Measurements from ENCODE around the gene VEGFC.

Gene VEGFC

DNA sequence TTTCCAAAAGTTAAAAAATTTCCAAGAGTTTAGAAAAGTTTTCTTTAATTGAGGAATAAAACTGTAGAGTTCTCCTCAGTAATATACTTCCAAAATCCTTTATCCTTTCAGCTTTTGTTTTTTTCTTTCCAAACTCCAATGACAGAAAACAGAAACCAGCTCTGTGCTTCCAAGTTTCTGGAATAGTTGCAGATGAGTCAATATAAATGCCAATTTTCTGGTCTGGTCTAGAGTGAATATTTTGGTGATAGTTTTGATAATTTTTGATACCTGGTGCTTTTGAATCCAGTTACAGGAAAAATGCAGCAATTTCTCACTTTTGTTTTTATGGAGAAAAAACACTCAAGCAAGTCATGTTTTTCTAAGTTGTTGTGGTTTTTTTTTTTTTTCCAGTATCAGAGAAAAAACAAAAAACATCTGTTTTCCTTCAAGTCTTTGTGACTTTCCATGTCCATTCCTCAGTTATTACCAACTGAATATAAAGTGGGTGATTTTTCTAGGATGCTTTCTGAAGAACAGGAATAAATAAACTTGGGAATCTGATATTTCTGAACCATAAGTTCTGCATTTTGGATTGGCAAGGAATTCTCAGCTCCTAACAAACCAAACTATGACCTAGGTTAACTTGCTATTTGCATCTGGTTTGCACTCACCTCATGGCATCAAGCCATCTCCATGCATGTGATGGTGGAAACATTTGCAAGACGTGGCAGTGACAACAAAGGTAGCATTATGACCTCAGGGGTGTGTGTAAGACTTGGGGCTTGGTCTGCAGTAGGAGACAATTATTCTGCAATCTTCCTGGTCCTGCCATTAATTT, 139.1 kb downstream of the VEGFC start:
- no peak for DNase-seq (ENCODE audit: extremely low spot score)
- ChIA-PET CTCF (no interaction called here), POLR2A (no interaction called here)
- TF ChIP-seq, protein P1, sequence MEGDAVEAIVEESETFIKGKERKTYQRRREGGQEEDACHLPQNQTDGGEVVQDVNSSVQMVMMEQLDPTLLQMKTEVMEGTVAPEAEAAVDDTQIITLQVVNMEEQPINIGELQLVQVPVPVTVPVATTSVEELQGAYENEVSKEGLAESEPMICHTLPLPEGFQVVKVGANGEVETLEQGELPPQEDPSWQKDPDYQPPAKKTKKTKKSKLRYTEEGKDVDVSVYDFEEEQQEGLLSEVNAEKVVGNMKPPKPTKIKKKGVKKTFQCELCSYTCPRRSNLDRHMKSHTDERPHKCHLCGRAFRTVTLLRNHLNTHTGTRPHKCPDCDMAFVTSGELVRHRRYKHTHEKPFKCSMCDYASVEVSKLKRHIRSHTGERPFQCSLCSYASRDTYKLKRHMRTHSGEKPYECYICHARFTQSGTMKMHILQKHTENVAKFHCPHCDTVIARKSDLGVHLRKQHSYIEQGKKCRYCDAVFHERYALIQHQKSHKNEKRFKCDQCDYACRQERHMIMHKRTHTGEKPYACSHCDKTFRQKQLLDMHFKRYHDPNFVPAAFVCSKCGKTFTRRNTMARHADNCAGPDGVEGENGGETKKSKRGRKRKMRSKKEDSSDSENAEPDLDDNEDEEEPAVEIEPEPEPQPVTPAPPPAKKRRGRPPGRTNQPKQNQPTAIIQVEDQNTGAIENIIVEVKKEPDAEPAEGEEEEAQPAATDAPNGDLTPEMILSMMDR (IDR thresholded peaks at IDR 0.05; ENCODE audit: control extremely low read depth, extremely low read depth, low read depth, missing control alignments) = no peak

DNA sequence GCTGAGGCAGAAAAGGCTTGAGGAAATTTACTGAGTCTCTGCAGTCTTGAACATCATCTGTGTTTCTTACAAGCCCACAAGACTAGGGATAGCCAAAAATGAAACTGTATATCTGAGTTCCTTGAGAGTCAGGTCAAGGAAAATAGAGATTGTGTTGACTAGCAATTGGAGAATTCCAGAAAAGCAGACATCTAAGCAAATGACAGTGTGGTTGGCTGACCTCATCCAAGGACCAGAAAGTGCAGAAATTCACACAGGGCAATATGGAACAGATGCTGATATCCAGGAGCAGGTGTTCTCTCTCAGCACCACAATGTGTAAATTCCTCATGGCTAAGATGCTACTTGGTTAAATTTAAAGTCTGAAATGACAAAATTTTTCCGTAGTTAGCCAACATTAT, 146.4 kb downstream of the VEGFC start:
- ChIA-PET POLR2A (no interaction called here), CTCF (no interaction called here)
- DNase-seq (ENCODE audit: extremely low spot score) = no peak
- TF ChIP-seq, protein P1 (IDR thresholded peaks at IDR 0.05; ENCODE audit: control extremely low read depth, extremely low read depth, low read depth, missing control alignments) = no peak

- TF ChIP-seq, protein P1 (IDR thresholded peaks at IDR 0.05; ENCODE audit: control extremely low read depth, extremely low read depth, low read depth, missing control alignments) = no peak
- DNase-seq (ENCODE audit: extremely low spot score) = no peak
- POLR2A ChIA-PET = no interaction called here
- CTCF ChIA-PET = no interaction called here
These were observed 147.3 kb downstream of the VEGFC start for GRCh38 chr4:176645246-176645960.

DNA sequence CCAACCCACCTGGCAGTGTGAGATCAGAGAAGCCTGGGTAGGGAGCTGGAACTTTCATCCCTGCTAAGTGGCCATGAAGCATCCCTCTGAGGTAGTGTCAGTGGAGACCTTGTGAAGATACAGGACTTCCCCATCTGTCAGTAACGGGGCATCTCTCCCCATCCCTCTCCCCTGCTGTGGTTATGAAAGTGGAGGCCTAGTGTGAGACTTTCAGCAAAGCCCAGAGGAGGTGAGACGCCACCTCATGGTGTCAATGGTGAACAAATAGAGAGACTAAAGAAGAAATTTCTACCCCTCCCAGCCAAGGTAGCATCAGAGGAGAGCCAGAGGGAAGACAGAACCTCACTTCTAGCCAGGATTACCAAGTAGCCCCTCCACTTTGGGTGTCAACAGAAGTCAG, 150.2 kb downstream of the VEGFC start:
- POLR2A ChIA-PET = no interaction called here
- CTCF ChIA-PET = interaction anchor here (1.7 to 2.7 kb wide), 3 partner anchors 11 to 265 kb away, joined by 6 to 11 read pairs (median 6); no protein-coding TSS in a partner anchor

DNA sequence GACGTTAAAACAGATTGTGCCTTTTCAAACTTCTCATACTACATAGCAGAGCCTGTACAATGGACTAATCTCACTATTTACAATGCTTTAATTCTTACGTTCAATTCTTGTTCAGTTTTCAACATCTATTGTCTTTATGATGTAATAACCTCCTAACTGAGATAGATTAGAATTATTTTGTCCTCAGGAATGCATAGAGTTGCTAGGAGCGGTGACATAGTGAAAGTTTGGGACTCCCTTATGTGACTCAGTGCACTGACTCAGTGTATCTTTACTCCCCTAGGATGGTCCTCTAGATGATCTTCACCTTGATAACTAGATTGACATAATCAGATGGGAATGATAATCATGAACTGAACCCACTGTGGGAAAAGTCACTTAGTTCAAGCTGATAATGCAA, 151.5 kb downstream of the VEGFC start:
- POLR2A ChIA-PET = no interaction called here

More for the DNA sequence above, 150.2 kb downstream of the VEGFC start:
- TF ChIP-seq, protein P1 (IDR thresholded peaks at IDR 0.05; ENCODE audit: control extremely low read depth, extremely low read depth, low read depth, missing control alignments) = no peak
- peak; percentile 10 for DNase-seq (ENCODE audit: extremely low spot score)

DNA sequence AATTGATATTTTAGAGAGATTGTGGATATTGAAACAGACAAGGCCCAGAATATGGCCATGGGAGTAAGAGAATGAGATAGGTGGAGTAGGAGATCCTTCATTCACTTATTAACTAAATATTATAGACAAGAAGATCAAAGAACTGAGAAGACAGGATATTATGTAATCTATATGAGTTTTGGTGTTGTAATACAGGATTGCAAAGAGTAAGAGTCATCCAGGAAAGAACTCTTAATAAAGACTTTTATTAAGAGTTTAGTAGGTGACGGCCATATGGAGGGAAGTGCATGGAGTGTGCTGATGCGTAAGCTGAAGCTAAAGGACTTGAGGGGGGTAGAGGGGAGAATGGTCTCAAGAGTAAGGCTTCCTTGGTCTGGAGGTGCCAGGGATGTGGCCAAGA, 153.7 kb downstream of the VEGFC start:
- TF ChIP-seq, protein P1 (IDR thresholded peaks at IDR 0.05; ENCODE audit: control extremely low read depth, extremely low read depth, low read depth, missing control alignments) = no peak
- no peak for DNase-seq (ENCODE audit: extremely low spot score)
- ChIA-PET POLR2A (no interaction called here), CTCF (no interaction called here)

More for the DNA sequence above, 151.5 kb downstream of the VEGFC start:
- DNase-seq (ENCODE audit: extremely low spot score) = no peak
- TF ChIP-seq, protein P1 (IDR thresholded peaks at IDR 0.05; ENCODE audit: control extremely low read depth, extremely low read depth, low read depth, missing control alignments) = no peak
- CTCF ChIA-PET = interaction anchor here (1.5 kb wide), 1 partner anchor 264 kb away, joined by 4 read pairs; no protein-coding TSS in a partner anchor

All from GM10248 (cell line).